Measurements from ENCODE around the gene RFFL.

Gene RFFL

GRCh38 chr17:35081638-35082037 is 18.1 kb upstream of the RFFL start:
- no peak for DNase-seq (ENCODE audit: low read depth)

GRCh38 chr17:35080536-35080935 is 17.0 kb upstream of the RFFL start:
- DNase-seq (ENCODE audit: low read depth) = no peak

GRCh38 chr17:35079547-35080423 is 16.3 kb upstream of the RFFL start:
- DNase-seq (ENCODE audit: low read depth) = no peak

GRCh38 chr17:35076874-35077273 is 13.4 kb upstream of the RFFL start:
- DNase-seq (ENCODE audit: low read depth) = no peak

GRCh38 chr17:35074711-35075707 is 11.5 kb upstream of the RFFL start:
- no peak for DNase-seq (ENCODE audit: low read depth)

GRCh38 chr17:35073991-35074627 is 10.6 kb upstream of the RFFL start:
- DNase-seq (ENCODE audit: low read depth) = no peak

GRCh38 chr17:35073183-35073790 is 9.8 kb upstream of the RFFL start:
- no peak for DNase-seq (ENCODE audit: low read depth)

- peak; percentile 45 for DNase-seq (ENCODE audit: low read depth)
Observed at GRCh38 chr17:35069311-35069710, 5.8 kb upstream of the RFFL start.

GRCh38 chr17:35068249-35068648 is 4.7 kb upstream of the RFFL start:
- DNase-seq (ENCODE audit: low read depth) = no peak

- no peak for DNase-seq (ENCODE audit: low read depth)
Observed at GRCh38 chr17:35065880-35066279, 2.4 kb upstream of the RFFL start.

GRCh38 chr17:35064516-35065215 is 1.2 kb upstream of the RFFL start:
- DNase-seq (ENCODE audit: low read depth) = no peak

- no peak for DNase-seq (ENCODE audit: low read depth)
Observed at GRCh38 chr17:35062308-35062707, 1.2 kb downstream of the RFFL start.

- no peak for DNase-seq (ENCODE audit: low read depth)
Observed at GRCh38 chr17:35057332-35057915, 6.1 kb downstream of the RFFL start.

GRCh38 chr17:35056013-35056412 is 7.5 kb downstream of the RFFL start:
- DNase-seq (ENCODE audit: low read depth) = no peak

GRCh38 chr17:35053204-35053603 is 10.3 kb downstream of the RFFL start:
- no peak for DNase-seq (ENCODE audit: low read depth)

- no peak for DNase-seq (ENCODE audit: low read depth)
Observed at GRCh38 chr17:35052780-35053179, 10.7 kb downstream of the RFFL start.

GRCh38 chr17:35052241-35052610 is 11.3 kb downstream of the RFFL start:
- DNase-seq (ENCODE audit: low read depth) = peak; percentile 31

GRCh38 chr17:35051579-35052240 is 11.8 kb downstream of the RFFL start:
- peak; percentile 19 for DNase-seq (ENCODE audit: low read depth)

GRCh38 chr17:35051183-35051578 is 12.3 kb downstream of the RFFL start:
- no peak for DNase-seq (ENCODE audit: low read depth)

- no peak for DNase-seq (ENCODE audit: low read depth)
Observed at GRCh38 chr17:35050170-35050569, 13.3 kb downstream of the RFFL start.

Measured in EH (cell line).